IPS-18c (cell line): ENCODE results near the gene SLC34A2.
"Not testable (repeated sequence)": the region's sequence is repeated elsewhere in the genome, so short reads cannot be mapped to it uniquely, and the experiment has no call there.

Source experiments
- H3K4me3 ChIP-seq: 2 replicates; pipeline ENCODE4 v1.7.0; 2013; ENCODE audit warnings: low read depth, mild to moderate bottlenecking, low read length, moderate library complexity; ENCODE audit not compliant: insufficient read depth
- H3K9me3 ChIP-seq: one replicate; pipeline ENCODE4 v1.6.1; 2013; ENCODE audit warnings: mild to moderate bottlenecking, low read length, moderate library complexity; ENCODE audit not compliant: control insufficient read depth, insufficient read depth

SLC34A2 gene

GRCh38 chr4:25654971-25655963 lies at the start of gene SLC34A2:
TSS of gene SLC34A2 (plus strand) at chr4:25655851. CDS start at chr4:25662501, 6,650 bp downstream.
- no peaks in the 10 kb centered on the region for H3K9me3 ChIP-seq
- peak within 1 kb of the TSS; percentile 38; the same call in 1 of the 2 replicates for H3K4me3 ChIP-seq

DNA sequence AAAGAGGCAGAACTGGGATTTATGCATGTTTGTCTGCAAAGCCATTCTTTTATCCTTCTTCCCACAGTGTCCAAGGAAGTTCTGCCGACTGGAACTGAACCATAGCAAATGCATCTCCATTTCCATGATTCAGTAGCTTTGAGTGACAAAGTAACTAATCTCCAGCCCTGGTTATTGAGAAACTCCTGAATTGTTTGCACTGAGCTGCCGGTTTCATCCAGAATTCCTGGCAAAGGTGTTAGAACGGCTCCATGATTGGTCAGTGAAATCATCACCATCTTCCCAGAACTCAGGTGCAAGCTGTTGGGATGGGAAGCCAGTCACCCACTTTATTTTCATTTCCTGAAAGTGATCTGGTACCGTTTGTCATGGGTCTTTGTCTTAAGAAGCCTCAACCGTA lies 47.0 kb upstream of the SLC34A2 start:
- peaks cover 2% of the 10 kb centered on the region for H3K9me3 ChIP-seq

GRCh38 chr4:25609976-25610375 lies 45.7 kb upstream of the SLC34A2 start:
- Histone ChIP-seq H3K9me3 (no peaks in the 10 kb centered on the region), H3K4me3 (no peak overlapping the region)

More for the DNA sequence above, 47.0 kb upstream of the SLC34A2 start:
- no peak overlapping the region for H3K4me3 ChIP-seq

- not testable (repeated sequence) for H3K4me3 ChIP-seq
Observed at GRCh38 chr4:25613613-25614012, 42.0 kb upstream of the SLC34A2 start.

GRCh38 chr4:25614807-25615206 lies 40.8 kb upstream of the SLC34A2 start:
- Histone ChIP-seq H3K4me3 (no peak overlapping the region), H3K9me3 (no peaks in the 10 kb centered on the region)

More at GRCh38 chr4:25613613-25614012, 42.0 kb upstream of the SLC34A2 start:
- not testable (repeated sequence) for H3K9me3 ChIP-seq

DNA sequence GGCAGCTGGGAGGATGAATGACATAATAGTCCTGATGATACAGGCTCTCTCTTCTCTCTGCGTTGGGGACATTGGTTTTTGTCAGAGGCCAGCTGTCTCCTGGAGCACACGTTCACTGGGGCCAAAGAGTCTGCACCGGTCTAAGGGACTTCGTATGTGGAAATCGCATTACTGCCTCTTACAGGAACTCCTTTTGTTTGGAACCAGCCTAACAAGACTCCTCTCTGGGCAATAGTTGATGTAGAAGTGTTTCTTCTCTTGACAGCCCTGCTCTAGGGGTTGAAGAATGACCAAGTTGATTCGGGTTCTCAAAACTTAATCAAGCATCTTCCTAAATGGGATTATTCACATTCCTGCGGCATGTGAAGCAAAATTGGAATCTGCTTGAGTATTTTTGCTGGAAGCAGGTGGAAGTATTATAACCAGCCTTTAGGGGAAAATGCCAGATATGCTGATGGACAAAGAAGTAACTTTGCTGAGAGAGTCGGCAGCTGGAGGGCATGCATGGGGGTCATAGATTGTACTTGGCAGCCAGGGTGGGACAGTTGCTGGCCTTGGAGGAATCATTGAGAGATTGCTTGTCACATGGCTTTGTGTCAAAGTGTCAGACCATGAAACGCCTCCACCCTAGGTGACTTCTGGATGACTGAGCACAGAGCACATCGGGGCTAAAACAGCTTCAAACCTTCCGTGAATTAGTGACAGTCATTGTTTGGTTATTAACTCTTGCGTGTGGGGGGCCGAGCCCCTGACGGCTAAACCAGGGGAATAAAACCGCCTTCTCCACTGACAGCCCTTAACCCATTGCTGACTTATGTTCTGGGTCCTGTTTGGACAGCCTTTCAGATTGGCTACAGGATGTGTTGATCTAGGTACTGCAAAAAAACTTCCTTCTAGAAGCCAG lies 34.4 kb upstream of the SLC34A2 start:
- Histone ChIP-seq H3K9me3 (no peaks in the 10 kb centered on the region), H3K4me3 (no peak overlapping the region)

DNA sequence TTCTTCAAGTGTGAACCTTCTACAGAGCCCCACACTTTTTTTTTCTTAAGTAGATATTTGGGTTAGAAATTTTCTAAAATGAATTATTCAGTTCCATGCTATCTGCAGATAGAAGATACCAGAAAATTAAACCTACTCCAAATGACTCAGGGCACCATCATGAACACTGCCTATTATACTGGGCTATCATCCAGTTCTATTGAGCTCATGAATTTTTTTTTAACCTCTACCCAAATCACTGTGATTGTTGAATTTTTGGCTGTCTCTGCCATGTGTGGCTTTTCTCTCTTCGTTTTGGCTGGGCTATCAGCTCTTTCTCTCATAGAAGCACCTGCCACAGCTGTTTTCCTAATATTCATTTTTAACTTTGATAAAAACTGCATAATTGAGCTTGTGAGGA lies 31.0 kb upstream of the SLC34A2 start:
- Histone ChIP-seq H3K9me3 (no peaks in the 10 kb centered on the region), H3K4me3 (no peak overlapping the region)

GRCh38 chr4:25628451-25628850 lies 27.2 kb upstream of the SLC34A2 start:
- H3K4me3 ChIP-seq = no peak overlapping the region
- H3K9me3 ChIP-seq = no peaks in the 10 kb centered on the region

DNA sequence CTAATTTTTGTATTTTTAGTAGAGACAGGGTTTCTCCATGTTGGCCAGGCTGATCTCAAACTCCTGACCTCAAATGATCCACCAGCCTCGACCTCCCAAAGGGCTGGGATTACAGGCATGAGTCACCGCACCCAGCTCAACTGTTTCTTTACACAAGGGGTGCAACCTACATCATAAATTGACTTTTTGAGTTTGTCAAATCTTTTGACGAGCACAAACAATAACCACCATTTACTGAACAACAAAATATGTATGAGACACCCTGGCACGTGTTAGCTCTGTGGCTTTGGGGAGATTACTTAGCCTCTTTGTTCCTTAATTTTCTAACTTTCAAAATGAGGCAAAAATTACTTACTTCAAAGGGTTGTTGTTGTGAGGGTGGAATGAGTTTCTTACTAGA lies 23.5 kb upstream of the SLC34A2 start:
- H3K9me3 ChIP-seq = no peaks in the 10 kb centered on the region
- no peak overlapping the region for H3K4me3 ChIP-seq

DNA sequence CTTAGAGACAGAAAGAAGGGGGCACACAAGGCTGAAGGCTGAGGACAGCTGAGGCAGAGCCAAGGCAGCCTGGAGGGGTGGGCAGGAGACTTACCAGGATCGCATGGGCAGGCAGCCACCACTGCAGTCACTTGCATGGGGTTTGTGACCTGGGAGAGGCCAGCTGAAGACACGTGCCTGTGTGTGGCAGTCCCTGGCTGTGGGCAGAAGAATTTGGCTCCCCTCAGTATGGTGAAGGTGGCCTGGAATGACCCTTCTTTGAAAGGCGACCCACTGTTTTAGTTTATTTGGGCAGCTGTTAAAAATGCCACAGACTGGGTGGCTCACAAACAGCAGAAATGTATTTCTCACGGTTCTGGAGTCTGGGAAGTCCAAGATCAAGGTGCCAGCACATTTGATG lies 22.1 kb upstream of the SLC34A2 start:
- H3K9me3 ChIP-seq = no peaks in the 10 kb centered on the region
- no peak overlapping the region for H3K4me3 ChIP-seq

DNA sequence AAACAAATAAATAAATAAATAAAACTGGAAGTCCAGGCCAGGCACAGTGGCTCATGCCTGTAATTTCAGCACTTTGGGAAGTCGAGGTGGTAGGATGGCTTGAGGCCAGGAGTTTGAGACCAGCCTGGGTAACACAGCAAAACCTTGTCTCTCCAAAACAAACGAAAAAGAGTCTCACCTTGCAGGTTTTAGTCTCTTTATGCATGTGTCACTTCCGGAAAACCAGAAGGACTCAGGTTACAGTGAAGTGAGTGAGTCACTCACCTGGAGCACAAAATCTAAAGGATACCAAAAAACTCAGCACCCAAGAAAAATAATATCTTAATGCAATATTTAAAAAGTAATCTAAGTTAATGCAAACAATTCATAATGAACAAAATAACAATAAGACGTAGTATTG lies 20.1 kb upstream of the SLC34A2 start:
- H3K4me3 ChIP-seq = no peak overlapping the region
- H3K9me3 ChIP-seq = no peaks in the 10 kb centered on the region

- no peaks in the 10 kb centered on the region for H3K9me3 ChIP-seq
- H3K4me3 ChIP-seq = no peak overlapping the region
Observed at GRCh38 chr4:25637581-25638220, 17.9 kb upstream of the SLC34A2 start.

GRCh38 chr4:25638221-25638601 lies 17.4 kb upstream of the SLC34A2 start:
- H3K9me3 ChIP-seq = no peaks in the 10 kb centered on the region
- H3K4me3 ChIP-seq = no peak overlapping the region

DNA sequence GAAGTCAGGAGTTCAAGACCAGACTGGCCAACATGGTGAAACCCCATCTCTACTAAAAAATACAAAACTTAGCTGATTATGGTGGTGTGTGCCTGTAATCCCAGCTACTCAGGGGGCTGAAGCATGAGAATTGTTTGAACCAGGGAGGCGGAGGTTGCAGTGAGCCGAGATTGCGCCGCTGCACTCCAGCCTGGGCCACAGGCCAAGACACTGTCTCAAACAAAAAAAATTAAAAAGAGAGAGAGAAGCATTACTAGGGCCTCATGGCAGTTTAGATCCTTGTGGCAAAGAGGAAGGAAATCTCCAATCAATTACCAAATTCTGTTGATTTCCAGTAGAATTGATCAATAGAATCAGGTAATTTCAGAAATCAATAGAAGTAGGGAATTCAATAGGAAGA lies 16.8 kb upstream of the SLC34A2 start:
- no peaks in the 10 kb centered on the region for H3K9me3 ChIP-seq
- no peak overlapping the region for H3K4me3 ChIP-seq

GRCh38 chr4:25650311-25650710 lies 5.3 kb upstream of the SLC34A2 start:
- no peaks in the 10 kb centered on the region for H3K9me3 ChIP-seq
- no peak overlapping the region for H3K4me3 ChIP-seq

- Histone ChIP-seq H3K9me3 (no peaks in the 10 kb centered on the region), H3K4me3 (no peak overlapping the region)
Observed at GRCh38 chr4:25651682-25652081, 4.0 kb upstream of the SLC34A2 start.
